GM12878 (cell line): ENCODE measurements around the gene PPM1E. TPM values are rescaled to one million over a fixed set of nuclear protein-coding genes. Genes with fewer than 3 reads are reported as not detected.

ENCODE experiments used
- ATAC-seq: fragments of 200-7000 bp; cut with Tn5 transposase; 3 replicates; pipeline ENCODE4 v1.9.1; 2020; ENCODE audit warnings: mild to moderate bottlenecking, moderate library complexity
- BruUV-seq: library from RNA; stranded (reverse); fragments of 400-500 nt; replicated peaks from 2 replicates; lab custom pipeline; 2021; lab: Mats Ljungman, UMichigan
- CTCF ChIA-PET: fragments of 300-600 bp; sonication (Branson Sonifier 250); formaldehyde crosslinking; extraction: SDS; loops from one replicate; lab custom pipeline; 2021; ENCODE audit warnings: inconsistent platforms; lab: Yijun Ruan, JAX
- POLR2A ChIA-PET: fragments of 350-600 bp; formaldehyde crosslinking; extraction: SDS; loops from one replicate; lab custom pipeline; 2021; ENCODE audit warnings: inconsistent platforms; lab: Charles Lee
- RAD21 ChIA-PET: fragments of 300-600 bp; sonication (Branson Sonifier 250); formaldehyde crosslinking; loops from one replicate; lab custom pipeline; 2023; ENCODE audit warnings: antibody characterized with exemption; ENCODE audit not compliant: unreplicated experiment; lab: Charles Lee
- SMC1A ChIA-PET: fragments of 300-600 bp; sonication (Branson Sonifier 250); formaldehyde crosslinking; loops from one replicate; lab custom pipeline; 2023; ENCODE audit not compliant: unreplicated experiment, uncharacterized antibody; lab: Charles Lee
- DNase-seq: peaks from one replicate; pipeline ENCODE4 v3.0.0-alpha.2; 2011; ENCODE audit warnings: low read depth, low spot score
- FAIRE-seq: peaks from 3 replicates; lab custom pipeline; 2011; peaks lifted over from hg19 to GRCh38; lab: Jason Lieb, UNC
- H2AFZ ChIP-seq: 2 replicates; pipeline ENCODE4 v1.6.0; 2011; ENCODE audit warnings: low read depth, low read length, control low read depth; ENCODE audit not compliant: control insufficient read depth
- H3K27ac ChIP-seq: 2 replicates; pipeline ENCODE4 v1.5.1; 2011; ENCODE audit warnings: control low read depth; ENCODE audit not compliant: control insufficient read depth, insufficient read depth
- H3K27me3 ChIP-seq, 2 experiments: replicated peaks in 1 of 2; 2 replicates each; pipeline versions ENCODE4 v1.6.0 to v1.6.1; 2011; ENCODE audit warnings: low read length in 1 of 2; ENCODE audit not compliant: control insufficient read depth in 2 of 2, insufficient read depth in 2 of 2
- H3K36me3 ChIP-seq, 2 experiments: 2 replicates each; pipeline ENCODE4 v1.5.1; 2011; ENCODE audit warnings: low read length in 1 of 2; ENCODE audit not compliant: control insufficient read depth in 2 of 2, insufficient read depth in 2 of 2
- H3K4me1 ChIP-seq: 2 replicates; pipeline ENCODE4 v1.6.1; 2011; ENCODE audit warnings: mild to moderate bottlenecking, low read length, moderate library complexity, mixed read lengths; ENCODE audit not compliant: control insufficient read depth, insufficient read depth
- H3K4me2 ChIP-seq: 2 replicates; pipeline ENCODE4 v1.6.0; 2011; ENCODE audit warnings: control low read depth; ENCODE audit not compliant: control insufficient read depth, insufficient read depth
- H3K4me3 ChIP-seq: fragments of 200-600 bp; sonication (generic); 2 replicates; pipeline ENCODE4 v1.5.1; 2016
- H3K79me2 ChIP-seq: 2 replicates; pipeline ENCODE4 v1.6.0; 2011; ENCODE audit warnings: low read length; ENCODE audit not compliant: control insufficient read depth, insufficient read depth
- H3K9ac ChIP-seq: 2 replicates; pipeline ENCODE4 v1.8.0; 2011; ENCODE audit warnings: low read length, control low read depth, mixed read lengths; ENCODE audit not compliant: control insufficient read depth, insufficient read depth
- H3K9me3 ChIP-seq: replicated peaks from 3 replicates; pipeline ENCODE4 v1.5.1; 2011; ENCODE audit warnings: mild to moderate bottlenecking, low read length; ENCODE audit not compliant: control insufficient read depth, insufficient read depth
- H4K20me1 ChIP-seq: 2 replicates; pipeline ENCODE4 v1.6.0; 2011; ENCODE audit not compliant: control insufficient read depth, insufficient read depth
- CEBPB ChIP-seq, 2 experiments: fragments of 150-350 bp in 1 of 2; IDR thresholded peaks; 2 replicates each; pipeline ENCODE4 v1.6.1; 2012 to 2014; ENCODE audit warnings: low read depth in 2 of 2, low read length in 2 of 2, borderline replicate concordance in 1 of 2, inconsistent platforms in 1 of 2
- CHD4 ChIP-seq: fragments of 200-600 bp; sonication (generic); IDR thresholded peaks from 2 replicates; pipeline ENCODE4 v1.6.1; 2016; ENCODE audit warnings: mild to moderate bottlenecking
- GATAD2B ChIP-seq: fragments of 450-650 bp; conservative IDR thresholded peaks from 2 replicates; pipeline ENCODE4 v1.6.1; 2017; ENCODE audit warnings: low read depth, mild to moderate bottlenecking, moderate library complexity
- HDAC2 ChIP-seq: fragments of 200-600 bp; sonication (generic); IDR thresholded peaks from 2 replicates; pipeline ENCODE4 v1.6.1; 2017
- HDAC6 ChIP-seq: fragments of 200-600 bp; sonication (generic); IDR thresholded peaks from one replicate; pipeline ENCODE4 v1.8.0; 2017; ENCODE audit warnings: antibody characterized with exemption; ENCODE audit not compliant: unreplicated experiment
- PAX5 ChIP-seq: IDR thresholded peaks from 2 replicates; pipeline ENCODE4 v1.6.1; 2011; ENCODE audit warnings: low read depth, low read length, borderline replicate concordance
- PRDM15 ChIP-seq: fragments of 450-650 bp; formaldehyde crosslinking; IDR thresholded peaks from 2 replicates; pipeline ENCODE4 v1.4.0; 2020; ENCODE audit warnings: mild to moderate bottlenecking, moderate library complexity
- STAT3 ChIP-seq: IDR thresholded peaks from 2 replicates; pipeline ENCODE4 v1.6.1; 2011; ENCODE audit warnings: low read depth, low read length, improper control_type of control experiment
- YBX1 ChIP-seq: fragments of 450-650 bp; IDR thresholded peaks from 2 replicates; pipeline ENCODE4 v1.6.1; 2016; ENCODE audit warnings: antibody characterized with exemption
- WGBS: methylation state at CpG from one replicate; pipeline ENCODE4 v1.1.6; 2016; ENCODE audit warnings: low lambda C conversion rate; ENCODE audit not compliant: insufficient replicate concordance, insufficient coverage; ENCODE audit errors: missing lambda C conversion rate; 5-methylcytosine and 5-hydroxymethylcytosine counted together
- in situ Hi-C: fragments of 300-500 bp; cut with MboI; formaldehyde crosslinking; loops from 9 replicates; pipeline ENCODE4 v1.14.3; 2018; ENCODE audit warnings: mixed read lengths
- intact Hi-C: fragments of 100-400 bp; cut with micrococcal nuclease; formaldehyde crosslinking; loops from one replicate; pipeline ENCODE4 v1.14.2; 2022; ENCODE audit not compliant: unreplicated experiment
- polyA plus RNA-seq, 11 experiments: library from polyadenylated mRNA; depleted of rRNA in 4 of 11; unstranded in 6 of 11; stranded (reverse) in 5 of 11; fragments of >200 nt; fragmentation: Nextera tagmentation in 4 of 11; fragmentation: Illumina TruSeq in 1 of 11; extraction: Ambion mirVana in 4 of 11; extraction: Trizol in 1 of 11; gene quantifications; 1 replicate in 1 of 11; 2 replicates in 10 of 11; pipeline versions ENCODE4 v1.2.1 to v1.2.3, GENCODE V29; 2011 to 2016; ENCODE audit warnings: inconsistent platforms in 2 of 11, missing spikeins in 2 of 11, low read depth in 1 of 11
- total RNA-seq, 4 experiments: library from RNA; depleted of rRNA in 3 of 4; stranded (reverse); fragments of >200 nt in 3 of 4; fragmentation: Illumina TruSeq in 1 of 4; extraction: Trizol in 1 of 4; gene quantifications; 2 replicates each; pipeline versions ENCODE4 v1.2.1 to v1.2.3, GENCODE V29; 2013 to 2021

PPM1E gene
- total and polyA plus RNA-seq, 10 of the 15 experiments (the other 5 are each of a cell fraction or from before 2014, with no cell fraction given): 0.07 to 0.28 (median 0.16) TPM

- WGBS: 85% methylated on average over 3 of the region's 3 CpGs
- Histone ChIP-seq H3K36me3 (no peaks in the 10 kb centered on the region), H4K20me1 (no peaks in the 10 kb centered on the region), H3K4me3 (no peak overlapping the region), H3K9ac (no peak overlapping the region), H3K27ac (no peak overlapping the region), H3K4me2 (no peak overlapping the region), H2AFZ (no peak overlapping the region), H3K4me1 (no peaks in the 10 kb centered on the region; the same call in 1 of the 2 replicates), H3K27me3 (no peaks in the 10 kb centered on the region), H3K9me3 (no peaks in the 10 kb centered on the region), H3K79me2 (no peaks in the 10 kb centered on the region)
- DNase-seq (no peak), FAIRE-seq (no peak), ATAC-seq (no peak)
- CTCF ChIA-PET: interaction anchor here (1.2 to 1.8 kb wide), 3 partner anchors 9 to 34 kb away, joined by 3 to 6 read pairs (median 4); no protein-coding TSS in a partner anchor
- in situ Hi-C loops (no loop called here), intact Hi-C loops (no loop called here)
- SMC1A ChIA-PET: interaction anchor here (1.2 to 2.0 kb wide), 3 partner anchors 10 to 35 kb away, joined by 3 to 8 read pairs (median 3); no protein-coding TSS in a partner anchor
- no TSS peak for BruUV-seq
- RAD21 ChIA-PET: no interaction called here
- TF ChIP-seq HDAC6: no peak
- POLR2A ChIA-PET: interaction anchor here (0.5 kb wide), 1 partner anchor 36 kb away, joined by 4 read pairs; no protein-coding TSS in a partner anchor
Measured at GRCh38 chr17:58965221-58965620, 209.6 kb downstream of the PPM1E start.

DNA sequence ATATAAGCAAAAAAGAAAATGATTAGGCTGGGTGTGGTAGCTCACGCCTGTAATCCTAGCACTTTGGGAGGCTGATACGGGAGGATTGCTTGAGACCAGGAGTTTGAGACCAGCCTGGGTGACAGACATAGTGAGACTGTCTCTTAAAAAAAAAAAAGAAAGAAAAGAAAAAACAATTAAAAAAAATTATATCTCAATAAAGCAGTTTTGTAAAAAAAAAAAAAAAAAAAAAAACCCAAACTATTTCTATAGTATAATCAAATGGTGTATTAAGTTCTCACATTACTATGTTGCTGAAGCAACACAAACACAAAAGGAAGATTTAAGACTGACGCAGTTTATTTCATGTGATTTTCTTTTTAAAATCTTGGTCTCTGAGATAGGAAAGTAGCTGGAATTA is 210.6 kb downstream of the PPM1E start:
- no TSS peak for BruUV-seq
- H3K79me2 ChIP-seq: no peaks in the 10 kb centered on the region
- no peaks in the 10 kb centered on the region for H3K27me3 ChIP-seq
- TF ChIP-seq GATAD2B: no peak
- no peak for TF ChIP-seq CEBPB (IDR thresholded peaks at IDR 0.05; ENCODE audit: borderline replicate concordance in 1 of 2, low read depth in 2 of 2, low read length in 2 of 2)
- TF ChIP-seq PAX5: no peak
- TF ChIP-seq CHD4: no peak
- TF ChIP-seq YBX1: no peak
- no peak for TF ChIP-seq STAT3
- no peak for TF ChIP-seq PRDM15 (CRISPR knock-in tag)
- TF ChIP-seq HDAC2: no peak
- TF ChIP-seq, all 136 proteins: peak for 0
- CTCF ChIA-PET: interaction anchor here (1.2 to 1.8 kb wide), 4 partner anchors 8 to 39 kb away, joined by 3 to 6 read pairs (median 5); no protein-coding TSS in a partner anchor
- Histone ChIP-seq H3K4me3 (no peak overlapping the region), H3K27ac (no peak overlapping the region), H3K4me1 (no peaks in the 10 kb centered on the region; the same call in 1 of the 2 replicates), H3K36me3 (no peaks in the 10 kb centered on the region), H2AFZ (no peak overlapping the region), H3K9ac (no peak overlapping the region), H4K20me1 (no peaks in the 10 kb centered on the region), H3K4me2 (no peak overlapping the region), H3K9me3 (no peaks in the 10 kb centered on the region)
- ATAC-seq: no peak
- DNase-seq: no peak
- SMC1A ChIA-PET: interaction anchor here (0.9 to 2.0 kb wide), 6 partner anchors 9 to 42 kb away, joined by 3 to 8 read pairs (median 4); no protein-coding TSS in a partner anchor
- in situ Hi-C loops (no loop called here), intact Hi-C loops (no loop called here)
- RAD21 ChIA-PET: interaction anchor here (0.7 to 0.8 kb wide), 2 partner anchors 11 to 39 kb away, joined by 3 to 4 read pairs; no protein-coding TSS in a partner anchor
- 75% methylated on average over 3 of the region's 3 CpGs for WGBS
- no peak for FAIRE-seq
- POLR2A ChIA-PET: no interaction called here
